GM12891 (cell line): ENCODE data around the gene CDK5RAP2.

Source experiments
- DNase-seq: peaks from one replicate; pipeline ENCODE4 v3.0.0; 2011; ENCODE audit warnings: low spot score; ENCODE audit not compliant: insufficient read length
- FAIRE-seq: peaks from 2 replicates; lab custom pipeline; 2011; peaks lifted over from hg19 to GRCh38; lab: Jason Lieb, UNC
- PAX5 ChIP-seq: IDR thresholded peaks from 2 replicates; pipeline ENCODE4 v1.6.1; 2011; ENCODE audit warnings: low read length, moderate library complexity, mild to moderate bottlenecking; ENCODE audit not compliant: insufficient read depth, severe bottlenecking
- POLR2A ChIP-seq: IDR thresholded peaks from 2 replicates; pipeline ENCODE4 v1.6.1; 2011; ENCODE audit warnings: low read depth, low read length, control low read depth
- POLR2AphosphoS5 ChIP-seq: IDR thresholded peaks from 2 replicates; pipeline ENCODE4 v1.6.1; 2011; ENCODE audit warnings: low read depth, low read length, control low read depth
- POU2F2 ChIP-seq: IDR thresholded peaks from 2 replicates; pipeline ENCODE4 v1.6.1; 2011; ENCODE audit warnings: low read depth, mild to moderate bottlenecking, control low read depth, low read length, moderate library complexity
- SPI1 ChIP-seq: IDR thresholded peaks from 2 replicates; pipeline ENCODE4 v1.6.1; 2011; ENCODE audit warnings: low read depth, low read length, control low read depth
- TAF1 ChIP-seq: IDR thresholded peaks from 2 replicates; pipeline ENCODE4 v1.6.1; 2011; ENCODE audit warnings: low read depth, low read length, control low read depth

Gene CDK5RAP2

DNA sequence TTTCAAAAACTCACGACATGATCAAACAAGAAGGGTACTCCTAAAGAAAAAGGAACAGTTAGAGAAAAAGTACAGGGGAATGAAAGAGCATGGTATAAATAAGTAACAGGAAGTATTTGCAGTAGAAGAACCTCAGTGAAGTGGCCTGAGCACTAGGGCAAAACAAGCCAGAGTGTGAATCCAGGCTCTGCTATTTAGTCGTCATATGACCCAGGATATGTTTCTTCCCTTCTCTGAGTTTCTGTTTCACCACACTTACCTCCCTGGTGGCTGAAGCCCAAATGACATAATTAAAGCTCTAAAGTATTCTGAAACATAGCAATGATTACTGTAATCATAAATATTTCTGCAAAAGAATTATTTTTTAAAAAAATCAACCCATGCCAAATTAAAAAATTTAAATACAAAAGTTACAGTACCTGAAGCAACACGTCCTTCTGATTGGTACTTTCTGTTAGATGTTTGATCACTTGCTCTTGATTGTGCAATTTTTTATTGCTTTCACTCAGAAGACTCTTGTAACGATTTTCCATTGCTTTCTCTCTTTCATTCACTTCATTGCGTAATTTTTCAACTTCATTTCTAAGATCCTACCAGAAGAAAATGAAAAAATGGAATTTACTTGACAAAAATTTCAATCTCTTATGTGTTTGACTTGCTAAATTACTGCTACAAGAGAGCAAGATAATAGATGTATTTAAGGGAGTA lies 88.9 kb downstream of the CDK5RAP2 start:
- TF ChIP-seq POU2F2 (no peak), SPI1 (0 out of 2 replicates have a peak, but pooled peaks have one; percentile 7)
- DNase-seq (no peak), FAIRE-seq (peak; percentile 72)

GRCh38 chr9:120486835-120487234 lies 93.1 kb downstream of the CDK5RAP2 start:
- TF ChIP-seq POLR2A: no peak
- TF ChIP-seq SPI1: no peak
- TF ChIP-seq POU2F2: no peak
- no peak for TF ChIP-seq POLR2AphosphoS5
- TF ChIP-seq PAX5: no peak
- TF ChIP-seq TAF1: no peak
- FAIRE-seq (no peak), DNase-seq (no peak)

DNA sequence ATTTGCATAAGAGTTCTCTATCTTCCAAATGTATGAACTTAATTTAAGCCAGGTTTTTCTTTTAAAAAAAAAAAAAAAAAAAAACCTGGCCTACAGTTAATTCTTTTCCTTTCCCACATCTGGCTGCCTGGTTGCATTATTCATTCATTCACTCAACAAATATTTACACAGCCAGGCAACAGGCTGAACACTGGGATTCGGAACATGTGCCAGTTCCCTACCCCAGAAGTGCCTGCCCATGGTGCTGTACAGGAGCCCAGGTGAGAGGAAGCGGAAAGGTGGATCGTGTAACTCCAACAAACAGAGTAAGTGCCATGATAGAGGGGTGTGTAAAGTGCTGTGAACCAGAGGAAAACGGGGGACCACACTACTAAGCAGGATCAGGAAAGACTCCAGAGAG lies 93.6 kb downstream of the CDK5RAP2 start:
- no peak for TF ChIP-seq POLR2A
- FAIRE-seq (no peak), DNase-seq (no peak)

- FAIRE-seq: no peak
- no peak for DNase-seq
- no peak for TF ChIP-seq TAF1
Observed at GRCh38 chr9:120485788-120486187, 94.2 kb downstream of the CDK5RAP2 start.

- no peak for TF ChIP-seq PAX5
- TF ChIP-seq POLR2AphosphoS5: no peak
- no peak for TF ChIP-seq POU2F2
- no peak for TF ChIP-seq POLR2A
- TF ChIP-seq SPI1: no peak
- TF ChIP-seq TAF1: no peak
- no peak for FAIRE-seq
- no peak for DNase-seq
Observed at GRCh38 chr9:120484162-120484561, 95.8 kb downstream of the CDK5RAP2 start.

DNA sequence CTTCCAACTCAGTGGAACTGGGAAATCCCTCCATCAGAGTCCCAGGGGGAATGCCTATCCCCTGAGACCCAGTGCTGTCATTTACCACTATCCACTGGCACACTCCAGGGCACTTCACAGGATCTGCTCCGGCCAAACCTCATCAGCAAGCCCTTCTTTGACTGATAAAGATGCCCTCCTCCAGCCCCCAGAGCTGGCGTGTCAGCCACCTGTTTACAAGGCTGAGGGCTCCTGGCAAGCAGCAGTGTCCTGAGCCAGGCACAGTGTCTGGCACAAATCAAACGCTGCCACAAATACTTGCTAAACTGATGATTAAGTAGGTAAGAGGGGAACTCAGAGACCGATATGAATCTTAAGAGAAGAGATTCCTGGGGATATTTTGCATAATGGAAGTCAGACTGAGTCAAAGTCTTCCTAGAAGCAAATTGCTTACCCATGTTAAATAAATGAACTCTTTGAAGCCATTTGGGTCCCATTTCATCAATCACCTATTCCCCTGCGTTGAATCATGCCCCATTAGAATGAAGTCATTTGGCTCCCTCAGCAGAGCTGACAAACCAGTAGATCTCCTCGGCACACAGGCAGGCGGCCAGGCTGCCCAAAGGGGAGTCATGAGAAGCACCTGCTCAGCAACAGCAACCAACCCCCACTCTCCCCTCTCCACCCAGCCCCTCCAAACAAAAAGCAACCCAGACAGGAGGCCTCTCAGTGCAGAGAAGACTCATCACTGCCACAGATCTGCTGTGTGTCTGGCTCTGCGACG lies 97.4 kb downstream of the CDK5RAP2 start:
- DNase-seq (no peak), FAIRE-seq (no peak)
- no peak for TF ChIP-seq TAF1
- TF ChIP-seq POU2F2: no peak
- TF ChIP-seq PAX5: no peak
- TF ChIP-seq POLR2A: no peak

- FAIRE-seq: no peak
- TF ChIP-seq TAF1 (no peak), POLR2AphosphoS5 (no peak), POLR2A (no peak), SPI1 (no peak), PAX5 (no peak), POU2F2 (no peak)
Observed at GRCh38 chr9:120481846-120482245, 98.1 kb downstream of the CDK5RAP2 start.

GRCh38 chr9:120481248-120481647 lies 98.7 kb downstream of the CDK5RAP2 start:
- TF ChIP-seq TAF1 (no peak), PAX5 (no peak), SPI1 (no peak), POLR2AphosphoS5 (no peak), POU2F2 (no peak), POLR2A (no peak)
- FAIRE-seq (no peak), DNase-seq (no peak)

More at GRCh38 chr9:120481846-120482245, 98.1 kb downstream of the CDK5RAP2 start:
- no peak for DNase-seq

- no peak for DNase-seq
- TF ChIP-seq TAF1 (no peak), POLR2A (no peak), SPI1 (no peak), PAX5 (no peak), POU2F2 (no peak), POLR2AphosphoS5 (no peak)
- FAIRE-seq: no peak
Observed at GRCh38 chr9:120480707-120481106, 99.3 kb downstream of the CDK5RAP2 start.

GRCh38 chr9:120478208-120478607 lies 101.8 kb downstream of the CDK5RAP2 start:
- TF ChIP-seq POLR2A: no peak
- TF ChIP-seq POU2F2: no peak
- 0 out of 2 replicates have a peak, but pooled peaks have one; percentile 41 for TF ChIP-seq SPI1
- no peak for TF ChIP-seq TAF1
- DNase-seq (no peak), FAIRE-seq (no peak)
